Epidermal melanocyte (primary cell): ENCODE data around the gene LRSAM1.
"Not testable (repeated sequence)": the region's sequence is repeated elsewhere in the genome, so short reads cannot be mapped to it uniquely, and the experiment has no call there.

Source experiments
- DNase-seq: peaks from one replicate; pipeline ENCODE4 v3.0.0; 2011; ENCODE audit warnings: low spot score; ENCODE audit not compliant: insufficient read length

Gene LRSAM1

DNA sequence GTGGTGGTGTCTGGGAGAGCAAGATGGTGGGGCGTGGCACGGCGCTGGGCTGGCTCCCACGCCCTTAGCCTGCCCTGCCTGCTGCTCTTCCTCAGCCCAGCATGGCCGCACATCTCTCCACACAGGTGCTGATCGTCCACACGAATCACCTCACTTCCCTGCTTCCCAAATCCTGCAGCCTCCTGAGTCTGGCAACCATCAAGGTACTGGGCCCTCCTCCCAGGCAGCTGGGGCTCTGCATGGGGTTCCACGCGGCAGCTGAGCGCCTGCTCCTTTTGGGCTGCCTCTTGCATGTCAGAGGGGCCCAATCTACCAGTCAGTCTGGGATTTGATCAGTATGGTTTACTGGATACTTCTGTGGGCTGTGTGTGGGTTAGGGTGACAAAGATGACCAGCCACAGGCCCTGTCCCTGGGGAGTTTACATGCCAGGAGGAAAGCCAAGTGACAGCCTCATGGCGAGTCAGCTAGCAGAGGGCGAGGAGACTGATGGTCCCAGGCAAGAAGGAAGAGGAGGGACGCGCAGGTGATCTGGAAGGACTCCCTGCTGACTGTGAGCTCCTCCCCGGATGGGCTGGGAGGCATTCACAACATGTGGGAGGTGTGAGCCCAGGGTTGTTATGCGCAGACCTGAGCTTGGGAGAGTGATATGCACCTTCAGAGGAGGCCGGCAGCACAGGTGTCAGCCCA lies 6.0 kb downstream of the LRSAM1 start:
- no peak for DNase-seq

DNA sequence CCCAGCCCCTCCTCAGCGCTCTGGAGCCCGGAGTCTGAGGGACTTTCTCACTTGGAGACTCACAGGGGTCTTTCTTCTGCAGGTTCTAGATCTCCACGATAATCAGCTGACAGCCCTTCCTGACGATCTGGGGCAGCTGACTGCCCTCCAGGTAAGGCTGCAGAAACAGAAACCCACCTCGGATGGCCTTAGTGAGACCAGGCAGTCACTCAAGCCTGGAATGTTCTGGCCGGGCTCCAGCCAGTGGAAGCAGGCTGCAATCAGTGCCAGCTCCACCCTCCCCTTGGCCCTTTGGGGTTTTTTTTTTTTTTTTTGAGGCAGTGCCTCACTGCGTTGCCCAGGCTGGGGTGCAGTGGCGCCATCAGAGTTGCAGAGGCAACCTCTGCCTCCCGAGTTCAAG lies 7.6 kb downstream of the LRSAM1 start:
- no peak for DNase-seq

DNA sequence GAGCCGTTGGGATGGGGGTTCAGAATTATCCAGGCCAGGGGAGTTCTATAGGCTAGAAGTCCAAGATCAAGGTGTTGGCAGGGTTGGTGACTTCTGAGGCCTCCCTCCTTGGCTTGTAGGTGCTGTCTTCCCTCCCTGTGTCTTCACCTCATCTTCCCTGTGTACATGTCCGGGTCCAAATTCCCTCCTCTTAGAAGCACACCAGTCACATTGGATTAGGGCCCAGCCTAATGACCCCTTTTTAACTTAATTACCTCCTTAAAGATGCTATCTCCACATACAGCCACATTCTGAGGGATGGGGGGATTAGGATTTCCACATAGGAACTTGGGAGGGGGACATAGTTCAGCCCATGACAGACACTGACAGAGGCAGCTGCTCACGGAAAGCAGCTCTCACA lies 12.1 kb downstream of the LRSAM1 start:
- DNase-seq = no peak

DNA sequence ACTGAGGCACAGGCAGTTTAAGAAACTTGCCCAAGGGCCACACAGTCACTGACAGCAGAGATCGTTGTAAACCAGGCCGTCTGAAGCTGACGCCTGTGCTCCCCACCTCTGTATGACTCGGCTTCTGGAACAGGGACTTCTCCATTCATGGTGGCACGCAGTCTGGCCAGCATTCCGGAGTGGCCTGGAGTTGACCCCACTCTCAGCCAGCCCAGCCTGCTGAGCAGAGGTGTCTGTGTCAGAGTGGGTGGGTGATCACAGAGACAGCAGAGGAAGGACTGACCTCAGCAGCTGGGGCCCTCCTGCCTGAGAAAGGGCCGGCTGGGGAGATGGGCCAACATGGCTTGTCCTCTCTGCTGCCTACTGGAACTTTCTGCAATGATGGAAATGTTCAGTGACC lies 12.6 kb downstream of the LRSAM1 start:
- no peak for DNase-seq

DNA sequence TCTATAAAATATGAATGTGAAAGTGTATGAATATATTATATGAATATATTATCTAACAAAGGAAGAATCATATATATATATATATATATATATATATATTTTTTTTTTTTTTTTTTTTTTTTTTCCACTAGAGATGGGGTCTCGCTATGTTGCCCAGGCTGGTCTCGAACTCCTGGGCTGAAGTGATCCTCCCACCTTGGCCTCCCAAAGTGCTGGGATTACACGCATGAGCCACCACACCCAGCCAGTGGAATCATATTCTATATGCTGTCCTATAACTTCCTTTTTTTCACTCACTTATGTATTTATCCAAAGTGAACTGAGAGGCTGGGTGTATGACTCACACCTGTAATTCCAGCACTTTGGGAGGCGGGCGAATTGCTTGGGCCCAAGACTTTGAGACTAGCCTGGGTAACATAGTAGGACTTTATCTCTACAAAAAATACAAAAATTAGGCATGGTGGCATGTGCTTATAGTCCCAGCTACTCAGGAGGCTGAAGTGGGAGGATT lies 15.2 kb downstream of the LRSAM1 start:
- DNase-seq = not testable (repeated sequence)

DNA sequence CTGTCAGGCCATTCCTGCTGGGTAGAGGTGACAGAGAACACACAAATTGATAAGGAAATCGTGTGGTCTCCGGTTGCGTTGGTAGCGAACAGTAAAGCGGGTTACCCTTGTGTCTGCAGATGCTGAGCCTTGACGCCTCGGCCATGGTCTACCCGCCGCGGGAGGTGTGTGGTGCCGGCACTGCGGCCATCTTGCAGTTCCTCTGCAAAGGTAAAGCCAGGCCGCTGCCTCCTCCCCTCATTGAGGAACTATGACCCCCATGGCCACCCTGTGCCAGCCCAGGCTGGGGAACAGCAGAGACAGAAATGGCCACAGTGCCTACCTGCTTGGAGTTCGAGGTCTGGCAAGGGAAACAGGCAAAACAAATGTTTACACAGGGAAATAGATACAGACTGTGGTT lies 16.3 kb downstream of the LRSAM1 start:
- DNase-seq = no peak

DNA sequence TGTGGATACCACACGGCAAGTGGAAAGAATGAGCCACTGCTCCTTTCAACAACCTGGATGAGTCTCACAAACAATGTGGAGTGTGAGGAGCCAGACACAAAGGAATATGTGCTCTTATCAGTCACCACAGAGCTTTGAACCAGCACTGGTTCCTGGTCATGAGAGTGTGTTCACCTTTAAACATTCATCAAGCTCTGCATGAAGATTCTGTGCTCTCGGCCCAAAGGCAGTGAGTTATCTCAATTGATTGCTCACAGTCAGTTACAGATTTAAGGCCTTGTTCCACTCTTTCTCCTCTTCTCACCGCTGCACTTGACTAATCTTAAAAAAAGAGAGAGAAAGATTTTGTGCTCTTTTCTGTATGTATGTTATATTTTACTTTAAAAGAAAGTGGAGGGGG lies 19.4 kb downstream of the LRSAM1 start:
- no peak for DNase-seq

DNA sequence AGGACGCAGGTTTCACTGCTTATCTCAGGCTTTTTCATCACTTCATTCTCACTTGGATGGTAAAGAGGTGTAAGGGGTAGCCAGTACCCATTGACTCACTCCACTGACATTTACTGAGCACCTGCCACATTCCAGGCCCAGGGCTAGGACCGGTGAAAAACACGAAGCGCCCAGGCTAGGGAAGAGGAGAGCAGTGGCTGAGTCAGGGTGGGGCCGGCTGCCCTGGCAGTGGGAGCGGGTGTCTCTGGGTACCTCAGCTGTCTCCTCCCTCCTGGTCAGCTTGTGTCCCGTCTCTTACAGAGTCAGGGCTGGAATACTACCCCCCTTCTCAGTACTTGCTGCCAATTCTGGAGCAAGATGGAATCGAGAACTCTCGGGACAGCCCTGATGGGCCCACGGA lies 22.2 kb downstream of the LRSAM1 start:
- no peak for DNase-seq

DNA sequence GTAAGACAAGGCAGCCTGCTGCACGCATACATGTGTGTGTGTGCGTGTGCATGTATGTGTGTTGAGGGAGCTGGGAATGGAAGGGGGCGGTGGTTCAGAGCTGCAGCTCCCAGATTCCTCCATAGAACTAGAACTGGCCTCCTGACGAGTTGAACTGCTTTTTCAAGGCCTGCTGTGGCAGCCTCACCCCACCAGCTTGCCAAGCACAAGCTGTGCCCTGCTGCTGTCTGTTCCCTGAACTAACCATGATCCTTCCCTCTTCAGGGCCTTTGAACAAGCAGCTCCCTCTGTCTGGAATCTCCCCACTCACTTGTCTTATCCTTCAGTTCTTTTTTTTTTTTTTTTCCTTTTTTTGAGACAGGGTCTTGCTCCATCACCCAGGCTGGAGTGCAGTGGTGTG lies 22.6 kb downstream of the LRSAM1 start:
- no peak for DNase-seq

DNA sequence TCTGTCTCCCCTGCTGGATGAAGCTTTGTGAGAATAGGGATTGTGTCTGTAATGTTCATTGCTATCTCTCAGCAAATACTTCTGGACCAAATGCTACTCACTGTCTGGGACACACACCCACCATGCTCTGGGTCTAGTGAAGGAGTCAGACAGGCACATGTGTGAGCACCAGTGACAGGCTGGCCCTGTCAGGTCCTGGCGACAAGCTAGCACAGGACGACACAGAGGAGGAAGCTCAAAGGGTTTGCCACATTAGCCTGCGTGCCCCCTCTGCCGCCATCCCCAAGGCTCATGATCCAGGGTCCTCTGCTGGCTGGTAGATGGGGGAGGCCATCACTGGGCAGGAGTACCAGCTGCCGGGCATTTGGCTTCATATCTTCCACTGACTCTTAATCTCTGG lies 23.3 kb downstream of the LRSAM1 start:
- no peak for DNase-seq

DNA sequence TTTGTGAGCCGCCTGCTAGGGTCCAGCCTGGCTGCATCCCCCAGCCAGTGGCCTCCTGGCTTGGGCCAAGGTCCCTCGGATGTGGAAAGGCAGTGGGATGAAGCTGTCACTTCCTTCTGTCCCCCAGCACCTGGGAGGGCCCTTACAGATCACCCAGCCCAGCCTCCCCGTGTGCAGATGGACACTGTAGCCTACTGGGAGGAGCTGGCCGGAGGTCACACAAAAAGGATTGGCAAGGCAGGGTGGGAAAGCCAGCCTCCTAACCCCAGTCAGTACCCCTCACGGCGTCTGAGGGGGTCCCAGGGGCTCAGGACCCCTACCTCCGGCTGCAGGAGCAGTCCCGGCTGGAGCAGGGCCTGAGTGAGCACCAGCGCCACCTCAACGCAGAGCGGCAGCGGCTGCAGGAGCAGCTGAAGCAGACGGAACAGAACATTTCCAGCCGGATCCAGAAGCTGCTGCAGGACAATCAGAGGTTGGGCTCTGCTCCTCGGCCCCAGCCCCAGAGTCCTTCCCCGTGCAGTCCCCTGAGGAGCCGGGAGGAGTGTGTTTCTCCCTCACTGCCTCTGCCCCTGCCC lies 28.3 kb downstream of the LRSAM1 start:
- DNase-seq = no peak

DNA sequence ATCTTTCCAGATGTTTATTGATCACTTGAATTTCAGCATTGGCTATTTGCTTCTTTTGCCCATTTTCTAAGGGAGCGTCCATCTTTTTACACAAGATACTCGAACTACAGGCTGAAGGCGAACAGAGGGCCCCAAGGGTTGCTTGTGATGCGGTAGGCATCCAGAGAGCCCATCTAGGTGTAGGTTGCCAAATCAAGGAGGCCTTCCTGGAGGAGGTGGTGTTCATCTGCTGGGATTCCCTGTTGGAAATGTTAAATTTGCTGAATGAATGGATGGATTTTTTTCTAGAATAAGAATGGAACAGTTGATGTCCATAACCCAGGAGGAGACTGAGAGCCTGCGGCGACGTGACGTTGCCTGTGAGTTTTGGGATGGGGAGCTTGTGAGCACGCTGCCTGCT lies 31.4 kb downstream of the LRSAM1 start:
- no peak for DNase-seq

DNA sequence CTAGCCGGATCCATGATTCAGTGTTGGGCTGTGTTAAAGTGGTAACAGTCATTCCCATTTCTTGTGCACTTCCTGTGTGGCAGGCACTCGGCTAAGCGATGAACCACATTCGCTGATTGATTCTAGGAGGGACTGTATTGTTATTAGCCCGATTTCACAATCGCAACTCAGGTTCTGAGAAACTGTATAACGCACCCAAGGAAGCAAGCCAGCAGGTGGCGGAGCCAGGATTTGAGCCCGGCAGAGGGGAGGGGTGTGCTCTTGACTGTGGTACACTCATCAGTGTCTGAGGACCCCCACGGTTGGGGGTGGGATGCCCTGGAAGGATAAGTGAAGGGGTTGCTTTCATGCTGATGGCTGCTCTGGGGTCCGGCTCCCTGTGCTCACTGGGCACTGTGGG lies 34.7 kb downstream of the LRSAM1 start:
- no peak for DNase-seq

DNA sequence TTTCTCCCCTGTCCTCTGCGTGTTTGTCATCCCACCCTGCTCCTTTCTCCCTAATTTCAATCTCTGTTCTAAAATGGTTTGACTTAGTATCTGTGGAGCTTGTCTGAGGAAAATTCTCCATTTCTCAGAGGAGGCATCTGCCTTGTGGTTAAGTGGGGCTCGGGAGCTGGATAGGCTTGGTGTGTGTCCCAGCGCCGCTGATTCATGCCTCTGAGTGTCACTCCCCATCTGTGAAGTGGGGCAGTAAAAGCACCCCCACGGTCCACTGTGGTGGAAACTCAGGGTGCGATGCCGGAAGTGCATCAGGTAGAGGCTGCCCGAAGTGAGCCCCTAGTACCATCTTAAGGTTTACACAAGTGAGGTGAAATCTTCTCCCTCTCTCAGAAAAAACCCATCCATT lies 37.6 kb downstream of the LRSAM1 start:
- no peak for DNase-seq

DNA sequence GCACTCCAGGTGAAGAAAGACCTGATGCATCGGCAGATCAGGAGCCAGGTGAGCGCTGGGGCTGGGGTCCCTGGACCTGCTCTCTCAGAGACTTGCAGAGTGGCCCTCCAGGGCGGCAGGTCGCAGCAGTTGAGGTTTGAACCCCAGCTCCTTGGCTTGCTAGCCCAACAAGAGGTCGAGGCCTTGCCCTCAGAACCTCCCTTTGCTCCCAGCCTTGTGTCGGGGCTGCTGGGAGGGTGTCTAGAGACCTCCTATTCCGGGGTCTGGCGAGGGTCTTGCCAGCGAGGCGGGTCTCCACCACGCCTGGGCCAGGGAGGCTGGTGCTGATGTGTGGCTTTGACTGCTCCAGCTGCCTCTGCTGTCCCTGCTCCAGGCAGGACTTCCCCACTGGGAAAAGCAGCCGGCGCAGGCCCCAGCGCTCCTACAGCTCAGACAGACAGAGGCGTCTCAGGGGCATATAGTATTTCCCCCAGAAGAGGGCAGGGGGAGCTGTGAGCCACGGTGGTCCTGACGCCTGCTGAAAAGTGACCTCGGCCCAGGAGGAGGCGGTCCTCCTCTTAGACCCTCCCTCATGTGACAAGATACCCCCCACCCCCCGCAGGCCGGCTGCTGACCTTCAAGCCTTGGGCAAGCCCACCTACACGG lies 38.3 kb downstream of the LRSAM1 start:
- DNase-seq = no peak

DNA sequence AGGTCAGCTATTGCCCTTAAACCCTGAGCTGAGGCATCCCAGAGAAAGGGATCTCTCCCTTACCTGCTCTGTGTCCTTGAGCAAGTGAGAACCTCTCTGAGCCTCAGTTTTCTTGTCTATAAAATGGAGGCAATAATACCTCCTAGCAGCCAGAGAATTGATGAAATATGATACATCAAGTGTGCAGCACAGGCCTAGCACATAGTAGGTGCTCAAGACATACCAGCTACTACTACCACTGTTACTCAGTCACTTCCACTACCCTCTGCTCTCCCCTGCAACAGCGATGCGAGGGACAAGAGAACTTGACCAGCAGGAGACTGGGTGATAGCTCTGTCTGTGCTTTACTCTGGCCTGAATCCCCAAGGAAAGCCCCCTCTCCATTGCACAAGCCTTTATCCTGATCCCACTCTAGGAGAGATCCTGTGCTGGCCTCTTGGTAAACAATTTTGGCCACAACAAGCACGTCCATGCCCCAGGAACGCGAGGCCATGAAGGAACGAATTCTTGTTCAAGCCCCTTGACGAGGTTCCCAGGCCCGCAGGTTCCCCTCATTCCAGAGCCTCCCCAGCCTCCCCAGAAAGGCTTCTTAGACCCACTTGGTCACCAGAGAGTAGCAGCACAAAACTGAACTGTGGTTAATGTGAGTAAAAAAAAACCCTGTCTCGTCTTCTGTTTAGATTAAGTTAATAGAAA lies 39.4 kb downstream of the LRSAM1 start:
- no peak for DNase-seq

DNA sequence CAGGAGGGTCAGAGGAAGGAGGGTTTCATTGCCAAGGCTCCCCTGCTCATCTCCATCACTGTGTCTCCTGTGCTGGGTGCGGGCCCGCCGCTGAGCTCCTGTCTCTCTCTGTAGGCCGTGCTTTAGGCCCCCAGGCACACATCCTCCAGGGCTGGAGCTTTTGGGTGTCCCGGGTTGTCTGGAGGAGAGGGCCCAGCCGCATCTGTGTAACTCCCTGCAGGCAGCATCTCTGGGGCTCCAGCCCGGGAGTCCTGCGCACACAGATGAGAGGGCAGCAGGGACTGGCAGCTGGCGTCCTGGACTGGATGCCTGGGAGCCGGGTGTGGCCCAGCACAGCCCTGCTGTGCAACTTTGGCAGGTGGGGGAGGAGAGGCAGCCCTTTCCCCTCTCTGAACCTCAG lies 40.2 kb downstream of the LRSAM1 start:
- no peak for DNase-seq

DNA sequence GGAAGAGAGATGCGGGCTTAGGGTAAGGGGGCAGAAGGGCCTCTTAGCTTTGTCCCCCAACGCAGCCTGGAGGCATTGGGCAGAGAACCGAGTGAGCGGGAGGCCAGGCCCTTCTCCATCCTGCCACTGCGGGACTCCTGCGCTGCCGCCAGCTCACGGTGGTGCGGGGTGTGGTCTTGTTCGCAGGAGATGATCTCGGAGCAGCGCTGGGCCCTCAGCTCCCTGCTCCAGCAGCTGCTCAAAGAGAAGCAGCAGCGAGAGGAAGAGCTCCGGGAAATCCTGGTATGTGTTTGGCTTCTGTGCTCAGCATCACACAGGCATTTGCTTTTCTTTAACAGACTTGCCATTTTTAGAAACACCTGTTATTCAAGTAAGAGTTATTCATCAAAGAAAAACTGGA lies 41.3 kb downstream of the LRSAM1 start:
- no peak for DNase-seq

DNA sequence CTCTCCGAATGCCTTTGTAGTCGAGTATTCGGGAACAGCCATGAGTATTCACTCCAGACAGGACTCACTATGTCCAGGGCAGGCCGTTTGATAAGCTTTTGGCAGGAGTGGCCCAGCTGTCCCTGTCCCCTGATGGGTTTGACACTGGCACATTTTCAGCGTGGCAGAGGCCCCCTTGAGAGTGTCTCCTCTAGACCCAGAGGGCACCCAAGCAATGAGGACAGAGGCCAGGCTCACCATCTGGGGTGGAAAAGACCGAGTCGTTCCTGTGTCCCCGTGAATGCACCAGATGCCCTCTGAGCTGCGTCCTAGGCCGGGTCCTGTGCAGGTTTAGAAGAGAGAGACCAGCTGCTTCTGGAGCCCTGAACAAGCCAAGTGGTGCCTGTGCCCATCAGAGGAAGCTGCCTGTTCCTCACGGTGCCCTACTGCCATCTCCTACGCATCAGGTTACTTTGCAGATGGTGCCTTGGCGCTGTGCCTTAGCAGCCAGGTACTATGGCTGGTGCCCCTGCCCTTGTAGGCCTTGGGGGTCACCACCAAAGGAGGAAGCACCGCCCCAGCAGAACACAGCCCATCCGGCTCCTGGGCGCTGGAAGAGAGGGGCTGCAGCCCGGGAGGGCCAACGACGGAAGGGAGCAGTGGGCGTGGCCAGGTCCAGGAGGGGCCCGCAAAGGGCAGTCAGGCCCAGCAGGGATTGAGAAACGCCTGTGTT lies 42.4 kb downstream of the LRSAM1 start:
- DNase-seq = no peak

DNA sequence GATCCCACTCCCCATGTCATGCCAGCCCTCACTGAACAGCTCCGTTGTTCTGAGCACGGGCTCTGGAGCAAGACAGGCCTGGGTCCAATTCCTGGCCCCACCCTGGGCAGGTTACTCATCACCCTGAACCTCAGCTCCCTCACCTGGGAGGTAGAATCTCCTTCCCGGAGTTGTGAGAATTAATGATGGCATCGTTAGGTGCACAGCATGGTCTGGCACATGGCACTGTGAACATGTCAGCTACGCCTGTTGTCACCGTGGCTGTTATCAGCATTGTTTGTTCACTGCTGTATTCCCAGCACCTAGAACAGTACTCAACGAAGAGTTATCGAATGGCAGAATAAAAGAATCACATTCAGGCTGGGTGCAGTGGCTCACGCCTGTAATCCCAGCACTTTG lies 43.0 kb downstream of the LRSAM1 start:
- no peak for DNase-seq

DNA sequence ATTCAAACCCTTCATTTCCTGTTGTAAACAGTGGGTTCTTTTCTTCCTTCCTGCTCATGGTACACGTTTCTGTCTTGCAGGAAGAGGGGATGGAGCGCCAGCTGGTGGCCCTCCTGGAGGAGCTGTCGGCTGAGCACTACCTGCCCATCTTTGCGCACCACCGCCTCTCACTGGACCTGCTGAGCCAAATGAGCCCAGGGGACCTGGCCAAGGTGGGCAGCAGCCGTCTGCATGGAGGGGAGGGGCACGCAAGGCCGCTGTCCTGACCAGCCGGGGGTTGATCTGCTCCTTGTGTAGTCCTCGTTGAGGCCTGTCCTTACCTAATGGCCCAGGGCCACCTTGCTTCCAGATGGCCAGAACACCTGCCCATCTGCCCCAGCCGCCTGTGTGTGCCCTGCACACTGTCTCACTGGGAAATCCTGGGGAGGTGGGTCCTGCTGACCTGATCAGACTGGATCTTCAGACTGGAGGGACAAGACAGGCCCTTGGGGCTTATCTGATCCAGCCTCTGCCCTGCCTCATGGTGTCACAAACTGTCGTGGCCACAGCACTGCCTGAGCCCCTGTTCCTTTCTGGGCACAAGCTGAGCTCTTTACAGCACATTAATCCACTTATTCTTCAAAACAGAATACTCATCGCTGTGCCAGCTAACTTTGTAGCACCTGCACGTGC lies 44.7 kb downstream of the LRSAM1 start:
- no peak for DNase-seq
